ENCODE measurements around the gene COL4A1.

Gene COL4A1

DNA sequence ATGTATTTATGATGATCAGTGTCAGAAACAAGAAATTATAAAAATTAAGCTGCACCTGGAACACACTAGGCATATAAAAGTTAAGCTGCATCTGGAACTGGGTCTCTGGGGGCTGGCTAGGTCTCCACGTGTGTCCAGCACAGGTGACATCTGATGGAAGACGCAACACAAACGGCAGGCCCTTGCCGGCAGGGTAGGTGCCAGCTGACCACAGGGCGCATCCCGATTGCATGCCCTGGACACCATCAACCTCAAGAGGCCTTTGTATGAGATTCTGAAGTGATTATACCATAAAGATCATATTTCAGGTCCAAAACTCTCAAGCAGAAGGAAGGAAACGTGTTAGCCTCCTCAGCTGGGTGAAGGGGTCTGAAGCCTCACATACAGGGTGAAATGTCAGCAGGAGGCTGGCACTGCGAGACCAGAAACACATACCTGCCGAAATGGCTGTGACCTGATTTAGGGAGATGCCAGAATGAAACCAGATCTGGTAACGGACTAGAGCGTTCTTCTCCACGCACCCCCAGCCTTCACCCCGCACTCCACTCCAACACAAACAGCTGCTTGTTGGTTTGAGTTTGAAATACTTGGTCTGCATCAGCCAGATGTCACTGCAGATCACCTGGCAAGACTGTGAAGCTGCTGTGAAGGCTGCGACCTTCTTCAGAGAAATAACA lies 37.3 kb downstream of the COL4A1 start:
- DNase-seq, result no peak

DNA sequence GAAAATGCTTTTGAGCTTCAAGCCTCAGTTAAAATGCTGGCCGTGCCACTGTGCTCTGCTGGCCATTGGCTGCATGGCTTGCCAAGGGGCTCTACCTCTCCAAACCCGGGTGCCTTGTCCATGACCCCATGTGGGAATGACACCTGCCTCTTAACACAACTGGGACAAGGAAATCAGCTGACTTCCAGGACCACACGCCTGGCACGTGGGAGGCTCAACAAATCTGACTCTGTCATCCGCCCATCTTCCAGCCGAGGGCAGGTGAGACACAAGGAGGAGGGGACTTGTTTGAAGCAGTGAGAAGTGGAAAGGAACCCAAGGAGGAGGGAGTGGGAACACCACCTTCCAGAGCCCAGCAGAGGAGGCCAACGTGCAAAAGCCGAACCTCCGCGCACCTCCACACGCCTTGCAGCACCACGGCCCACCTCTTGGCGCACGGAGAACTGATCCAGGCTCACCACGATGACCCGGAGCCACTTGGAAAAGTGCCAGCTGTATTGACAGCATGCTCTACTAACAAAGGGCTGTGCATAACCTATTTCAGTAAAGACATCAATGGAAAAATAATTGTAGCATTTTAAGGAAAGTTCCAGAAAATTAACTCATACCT lies 38.3 kb downstream of the COL4A1 start:
- no peak for DNase-seq

DNA sequence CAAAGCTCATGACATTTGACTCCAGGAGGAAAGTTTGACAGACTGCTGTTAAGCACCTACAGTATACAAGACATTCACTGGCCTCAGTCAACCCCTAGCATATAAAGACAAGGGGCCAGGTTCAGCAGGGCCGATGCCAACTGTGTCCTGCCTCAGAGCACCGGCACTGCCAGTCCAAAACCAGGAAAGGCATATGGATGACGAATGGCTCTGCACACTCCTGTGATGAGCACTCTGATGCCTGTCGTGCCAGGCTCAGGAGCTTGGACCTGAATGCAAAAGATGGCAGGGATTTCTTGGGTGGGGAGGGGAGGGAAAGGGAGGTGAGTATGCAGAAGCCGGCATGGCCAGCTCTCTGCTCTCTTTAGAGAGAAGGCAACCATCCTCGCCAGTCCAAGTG lies 38.9 kb downstream of the COL4A1 start:
- DNase-seq, result no peak

DNA sequence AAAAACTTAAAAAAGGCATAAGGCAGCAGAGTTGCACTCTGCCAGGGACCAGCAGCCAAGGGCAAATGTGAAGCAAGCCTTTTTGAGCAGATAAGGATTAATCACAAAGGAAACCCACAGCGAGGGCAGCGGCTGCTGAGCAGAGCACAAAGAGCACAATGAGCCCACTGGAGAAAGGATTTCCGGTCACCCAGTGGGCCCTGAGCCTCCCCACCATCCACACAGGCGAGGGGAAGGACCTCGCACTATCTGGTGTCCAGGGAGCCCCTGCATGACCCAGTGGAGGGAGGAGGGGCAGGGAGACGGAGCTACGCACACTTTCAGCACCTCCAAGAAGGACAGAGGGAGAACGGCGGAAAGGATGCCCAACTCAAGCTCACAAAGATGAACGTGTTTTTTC lies 40.0 kb downstream of the COL4A1 start:
- DNase-seq, result no peak

DNA sequence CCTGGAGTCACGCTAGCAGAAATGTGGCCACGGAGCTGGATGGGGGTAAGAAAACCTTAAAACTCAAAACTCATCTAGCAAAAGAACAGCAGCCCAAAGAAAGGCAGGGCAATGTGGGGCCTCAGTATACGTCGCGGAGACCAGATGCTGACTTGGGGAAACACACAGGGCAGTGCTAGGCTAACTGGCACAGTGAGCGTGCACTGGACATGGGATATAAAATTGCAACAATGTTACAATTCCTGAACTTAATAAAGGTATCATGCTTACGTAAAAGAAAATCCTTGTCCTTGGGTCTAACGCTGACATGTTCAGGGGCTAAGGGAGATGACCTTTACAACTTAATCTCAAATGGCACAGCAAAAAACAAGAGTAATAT lies 40.5 kb downstream of the COL4A1 start:
- no peak for DNase-seq

DNA sequence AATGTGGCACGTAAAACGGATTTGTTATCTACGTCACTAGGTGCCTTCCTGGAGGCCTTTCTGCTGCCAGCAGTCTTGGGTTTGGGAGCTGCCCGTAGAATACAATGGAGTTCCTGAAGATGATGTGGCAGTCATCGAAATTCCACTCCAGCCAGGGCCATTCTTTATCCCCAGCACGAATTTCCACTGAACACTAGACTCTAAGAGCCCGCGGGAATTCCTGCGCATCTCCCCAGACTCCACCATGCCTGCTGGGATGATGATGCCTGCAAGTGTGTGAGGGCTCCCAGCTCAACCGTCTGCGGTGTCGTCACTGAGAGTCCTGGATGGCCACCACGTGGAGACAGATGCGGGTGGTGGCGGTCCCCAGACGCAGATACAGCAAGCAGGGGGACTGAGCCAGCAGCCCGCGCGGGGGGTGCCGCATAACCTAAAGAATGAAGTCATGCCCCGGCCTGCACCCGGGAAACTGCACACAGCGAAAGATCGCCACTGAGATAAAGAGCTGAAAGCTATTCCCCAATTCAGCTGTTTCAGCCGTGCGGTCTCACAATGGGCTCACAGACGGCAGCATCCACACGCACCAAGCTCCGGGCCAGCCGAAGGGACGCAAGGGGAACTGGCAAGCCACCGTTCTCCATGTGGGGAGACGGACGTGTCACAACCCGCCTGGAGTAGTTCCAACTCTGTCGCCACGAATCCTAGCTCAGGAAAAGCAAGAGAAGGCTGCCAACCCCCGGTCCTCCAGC lies 41.1 kb downstream of the COL4A1 start:
- DNase-seq, result no peak

DNA sequence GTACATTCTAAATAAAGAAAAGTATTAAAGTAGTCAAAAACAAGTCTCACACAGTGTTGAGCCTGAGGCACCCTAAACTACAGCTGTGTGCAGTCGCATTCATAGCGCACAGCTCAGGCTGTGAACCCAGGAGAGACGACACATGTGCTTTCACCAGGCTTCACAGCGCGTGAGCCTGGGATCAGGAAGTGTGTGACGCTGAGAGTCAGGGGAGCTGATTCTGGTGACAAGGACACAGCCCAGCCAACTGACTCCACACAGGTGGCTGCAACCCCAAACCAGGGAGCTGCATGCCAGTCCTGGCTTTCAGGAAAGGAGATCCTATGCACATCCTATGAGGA lies 41.6 kb downstream of the COL4A1 start:
- no peak for DNase-seq

DNA sequence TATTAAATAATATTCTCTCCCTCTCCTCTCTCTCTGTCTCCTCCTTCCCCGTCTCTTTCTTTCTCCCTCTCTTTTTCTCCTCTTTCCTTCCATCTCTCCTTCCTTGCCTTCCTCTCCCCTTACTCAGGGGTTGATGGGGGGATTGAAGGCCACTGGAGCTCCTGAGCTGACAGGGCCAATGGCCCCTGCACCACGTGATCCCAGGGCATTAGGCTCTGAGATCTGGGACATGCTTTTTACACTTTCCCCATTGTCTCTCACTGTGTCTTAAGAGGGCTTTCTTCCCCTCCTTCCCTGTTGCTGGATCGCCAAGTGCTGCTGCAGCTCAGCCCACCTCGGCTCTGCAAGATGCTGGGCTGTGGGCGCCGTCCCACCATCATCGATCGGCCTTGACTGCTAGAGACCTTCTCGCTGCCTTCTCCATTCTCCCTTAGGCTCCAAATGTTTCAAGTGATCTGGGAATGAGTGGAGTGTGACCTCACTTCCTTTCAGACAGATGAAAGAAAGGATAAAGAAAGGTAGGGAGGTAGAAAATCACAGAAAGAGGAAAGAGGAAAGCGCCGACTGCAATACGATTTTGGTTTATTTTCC lies 42.2 kb downstream of the COL4A1 start:
- no peak for DNase-seq

DNA sequence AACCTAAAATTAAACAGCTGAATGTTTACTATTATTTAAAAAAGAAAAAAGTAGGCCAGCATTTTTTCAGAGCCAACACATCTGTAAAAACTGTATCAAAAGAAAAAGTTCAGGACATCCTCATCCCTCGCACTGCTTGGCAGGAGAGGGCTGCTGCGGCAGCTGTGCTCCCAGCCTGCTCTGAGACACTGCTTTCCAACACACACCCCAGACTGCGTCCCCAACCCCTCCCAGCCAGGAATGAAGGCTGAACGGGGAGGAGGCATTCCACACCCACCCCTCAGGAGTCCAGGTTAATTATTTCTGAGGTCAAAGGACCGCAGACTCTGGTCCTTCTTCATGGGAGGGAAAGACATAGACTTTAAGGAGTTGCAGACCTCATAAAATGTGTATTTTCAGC lies 43.1 kb downstream of the COL4A1 start:
- no peak for DNase-seq

DNA sequence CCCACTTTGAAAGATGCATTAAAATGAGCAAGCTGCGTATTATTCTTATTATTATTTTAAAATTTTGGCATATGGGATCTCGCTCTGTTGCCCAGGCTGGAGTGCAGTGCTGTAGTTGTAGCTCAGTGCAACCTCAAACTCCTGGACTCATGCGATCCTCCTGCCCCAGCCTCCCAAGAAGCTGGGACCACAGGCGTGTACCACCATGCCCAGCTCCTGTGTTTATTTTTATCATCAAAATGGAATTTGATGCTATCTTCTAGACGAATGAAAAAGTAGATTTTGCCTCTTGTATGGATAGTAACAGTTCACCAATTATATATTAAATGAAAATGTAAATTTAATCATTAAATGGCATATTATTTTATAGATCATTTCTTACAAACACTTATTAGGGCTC lies 43.6 kb downstream of the COL4A1 start:
- no peak for DNase-seq

DNA sequence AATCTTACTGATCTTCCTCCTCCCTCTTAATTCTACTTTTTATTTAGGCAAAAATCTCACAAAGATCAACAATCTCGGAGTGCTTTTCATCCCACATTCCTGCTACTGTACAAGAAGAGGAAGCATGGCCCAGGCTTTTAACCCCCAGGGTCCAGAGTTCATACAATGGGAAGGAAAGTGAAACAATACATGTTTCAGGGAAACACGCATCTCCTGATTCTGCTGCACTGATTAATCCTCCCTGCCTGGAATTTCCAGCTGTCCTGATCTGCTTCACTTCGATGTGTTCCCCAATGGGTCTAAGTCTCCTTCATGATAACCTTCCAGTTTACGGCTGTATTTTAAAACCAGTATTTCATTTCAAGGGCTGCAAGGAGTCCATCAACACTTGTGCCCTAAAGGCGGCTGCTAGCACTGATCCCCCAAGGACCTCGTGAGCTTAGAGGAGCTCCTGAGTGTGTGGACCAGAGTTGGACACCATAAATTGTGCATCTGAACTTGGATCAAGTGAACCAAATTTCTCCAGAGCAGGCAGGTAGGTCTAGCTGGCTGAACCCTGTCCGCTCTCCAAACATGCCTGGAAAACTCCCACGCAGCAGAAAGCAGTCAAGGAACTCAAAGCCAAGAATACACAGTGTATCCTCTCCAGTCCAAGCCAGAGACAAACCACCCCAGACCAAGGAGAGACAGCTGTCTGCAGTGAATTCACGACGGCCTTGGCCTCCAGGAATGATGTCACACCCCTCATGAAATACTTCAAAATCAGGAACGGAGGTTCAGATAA lies 44.3 kb downstream of the COL4A1 start:
- DNase-seq, result no peak

DNA sequence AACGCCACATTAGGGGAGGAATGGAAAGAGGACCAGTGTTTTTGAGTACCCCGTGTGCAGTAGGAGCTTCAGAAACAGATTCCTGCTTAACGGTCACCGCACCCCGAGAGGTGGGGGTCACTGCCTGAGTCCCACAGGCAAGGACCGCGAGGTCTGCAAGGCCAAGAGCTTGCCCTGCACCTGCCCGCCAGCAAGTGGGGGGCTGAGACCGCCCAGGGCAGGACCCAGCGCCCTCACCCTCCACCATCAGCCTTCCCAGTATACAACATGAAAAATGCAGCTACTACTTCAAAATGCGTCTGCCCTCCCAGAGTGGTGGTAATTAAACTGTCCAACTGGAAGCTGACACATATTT lies 44.9 kb downstream of the COL4A1 start:
- DNase-seq, result no peak

DNA sequence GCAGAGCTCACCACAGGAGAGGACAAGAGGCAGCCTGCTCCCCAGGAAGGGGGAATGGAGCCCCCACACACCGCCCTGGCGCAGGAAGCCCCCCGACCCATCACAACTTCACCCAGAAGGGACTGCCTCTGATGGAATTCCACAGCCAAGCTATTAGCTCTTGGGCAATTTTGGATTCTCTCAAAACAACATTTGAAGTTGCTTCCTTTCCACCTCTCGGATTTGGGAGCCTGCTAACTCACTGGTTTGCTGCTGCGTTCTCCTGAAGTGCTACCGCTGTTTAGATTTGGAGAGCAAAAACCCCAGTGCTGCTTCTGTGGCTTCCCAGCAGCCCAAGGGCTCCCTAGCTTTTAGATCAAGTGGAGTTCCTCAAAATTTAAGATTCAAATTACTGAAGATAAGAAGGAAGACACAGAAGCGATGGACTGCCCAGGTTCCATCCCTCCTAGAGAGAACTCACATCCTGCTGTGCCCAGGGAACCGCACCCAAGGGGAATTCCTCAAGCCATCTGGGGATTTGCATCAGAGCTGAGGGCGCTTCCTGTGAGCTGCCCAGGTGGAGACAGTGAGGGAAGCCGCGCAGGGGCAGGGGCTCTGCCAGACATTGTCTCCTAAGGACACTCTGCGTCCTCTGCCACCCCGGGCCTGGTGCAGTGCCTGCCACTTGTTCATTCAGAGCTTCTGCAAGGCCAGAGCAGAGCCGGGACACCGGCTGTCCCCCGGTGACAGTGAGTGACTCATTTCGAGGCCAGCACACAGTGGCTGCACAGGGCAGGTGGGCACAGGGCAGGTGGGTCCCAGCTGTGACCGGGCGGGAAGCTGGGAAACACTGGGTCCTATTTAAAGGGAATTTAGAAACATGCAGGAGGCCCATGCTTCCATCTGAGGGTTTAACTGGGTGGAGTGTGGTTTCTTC lies 45.5 kb downstream of the COL4A1 start:
- DNase-seq, result no peak

DNA sequence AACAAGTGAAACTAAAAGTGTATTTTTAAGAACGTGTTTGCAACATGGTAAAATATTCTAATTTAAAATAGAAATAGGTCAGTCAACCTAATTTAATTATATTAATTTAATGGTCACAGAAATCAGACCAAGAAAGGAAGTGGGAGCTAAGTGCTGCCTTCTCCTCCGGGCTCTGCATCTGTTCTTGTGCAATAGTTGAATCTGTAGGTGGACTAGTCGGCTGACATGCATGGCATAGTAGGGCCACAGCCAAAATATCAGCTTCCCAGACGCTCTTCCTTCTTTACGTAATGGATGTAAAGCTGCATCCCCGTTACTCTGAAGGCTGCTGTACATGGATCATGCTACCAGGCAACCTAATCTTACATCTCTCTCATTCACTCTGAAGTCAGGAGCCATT lies 47.3 kb downstream of the COL4A1 start:
- DNase-seq, result no peak

DNA sequence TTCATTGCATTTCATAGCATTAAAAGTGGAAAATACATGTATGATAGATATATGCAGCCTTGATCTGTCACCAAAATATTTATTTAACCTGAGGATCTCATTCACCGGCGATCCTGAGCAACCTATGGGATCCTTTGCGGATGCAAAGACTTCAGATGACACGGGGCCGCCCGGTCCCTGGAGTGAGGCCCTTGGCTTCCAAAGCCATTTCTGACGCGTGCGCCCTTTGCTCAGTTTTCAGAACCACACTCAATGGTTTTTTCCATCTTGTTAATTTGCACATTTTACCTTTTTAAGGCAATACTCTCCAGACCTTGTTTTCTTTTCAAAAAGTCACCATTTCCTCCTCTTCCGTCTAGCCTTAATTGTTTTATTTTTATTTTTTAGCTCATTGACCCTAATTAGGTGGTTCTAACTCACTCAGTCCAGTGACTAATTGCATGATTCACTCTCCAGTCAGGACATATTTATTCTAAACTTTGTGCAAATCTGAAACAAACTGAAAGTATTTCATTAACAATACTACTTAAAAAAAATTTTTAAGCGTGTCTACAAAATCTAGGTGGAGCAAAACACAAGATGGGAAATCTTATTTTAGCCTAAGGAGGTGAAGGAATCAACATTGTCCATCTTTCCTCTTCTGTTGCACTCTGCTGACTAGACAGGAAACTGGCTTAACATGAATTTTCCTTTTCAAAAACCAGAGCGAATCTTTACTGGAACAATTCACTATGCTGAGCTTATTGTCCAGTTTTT lies 47.9 kb downstream of the COL4A1 start:
- no peak for DNase-seq

DNA sequence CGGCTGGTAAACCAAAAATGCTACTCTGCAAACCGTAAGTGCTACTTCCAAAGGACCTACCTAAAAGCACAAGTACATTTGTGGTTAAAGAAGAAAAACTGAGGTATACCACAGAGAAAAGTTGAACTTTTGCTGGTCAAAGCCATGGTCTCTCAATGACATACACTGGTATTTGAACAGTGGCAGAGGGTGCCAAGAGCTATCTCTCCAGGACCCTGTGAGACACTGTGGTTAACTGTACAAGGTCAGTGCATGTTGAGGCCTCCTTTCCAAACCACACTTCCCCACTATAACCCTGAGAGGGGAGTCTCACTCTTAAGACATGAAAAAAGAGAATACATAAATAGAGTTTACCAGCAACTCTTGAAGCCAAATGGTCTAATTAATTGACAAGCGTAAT lies 49.5 kb downstream of the COL4A1 start:
- DNase-seq, result no peak

DNA sequence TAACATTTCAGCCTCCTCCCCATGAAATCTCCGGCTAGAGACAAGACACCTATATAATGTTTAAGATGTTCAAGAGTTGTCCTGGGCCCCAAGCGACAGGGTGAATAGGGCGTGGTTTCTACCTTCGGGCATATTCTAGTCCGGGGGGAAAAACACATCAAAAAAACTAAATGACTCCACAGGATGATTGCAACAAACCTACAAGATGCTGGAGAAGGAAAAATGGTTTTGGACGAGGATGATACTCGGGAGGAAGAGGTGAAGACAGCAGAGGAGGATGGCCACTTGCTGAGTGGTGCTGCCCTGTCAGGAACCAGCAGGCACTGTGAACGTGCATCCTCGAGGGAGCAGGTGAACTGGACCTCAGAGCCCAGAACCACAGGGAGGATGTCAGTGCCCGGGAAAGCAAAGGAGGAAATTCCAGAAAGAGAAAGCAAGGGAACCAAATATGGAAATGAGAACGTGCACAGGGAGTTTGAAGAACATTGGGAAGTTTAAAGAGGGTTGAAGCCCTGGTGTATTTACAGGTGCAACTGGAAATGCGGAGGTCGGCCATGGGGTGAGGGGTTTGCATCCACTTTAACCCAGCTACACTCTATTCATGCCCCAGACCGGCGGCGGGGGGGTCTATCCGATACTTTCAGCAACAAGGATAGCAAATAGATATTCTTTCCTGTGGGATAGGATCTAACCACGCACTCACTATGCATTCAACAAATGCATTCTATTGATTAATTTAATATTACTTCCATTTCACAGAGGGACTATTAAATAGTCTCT lies 50.6 kb downstream of the COL4A1 start:
- DNase-seq, result no peak

DNA sequence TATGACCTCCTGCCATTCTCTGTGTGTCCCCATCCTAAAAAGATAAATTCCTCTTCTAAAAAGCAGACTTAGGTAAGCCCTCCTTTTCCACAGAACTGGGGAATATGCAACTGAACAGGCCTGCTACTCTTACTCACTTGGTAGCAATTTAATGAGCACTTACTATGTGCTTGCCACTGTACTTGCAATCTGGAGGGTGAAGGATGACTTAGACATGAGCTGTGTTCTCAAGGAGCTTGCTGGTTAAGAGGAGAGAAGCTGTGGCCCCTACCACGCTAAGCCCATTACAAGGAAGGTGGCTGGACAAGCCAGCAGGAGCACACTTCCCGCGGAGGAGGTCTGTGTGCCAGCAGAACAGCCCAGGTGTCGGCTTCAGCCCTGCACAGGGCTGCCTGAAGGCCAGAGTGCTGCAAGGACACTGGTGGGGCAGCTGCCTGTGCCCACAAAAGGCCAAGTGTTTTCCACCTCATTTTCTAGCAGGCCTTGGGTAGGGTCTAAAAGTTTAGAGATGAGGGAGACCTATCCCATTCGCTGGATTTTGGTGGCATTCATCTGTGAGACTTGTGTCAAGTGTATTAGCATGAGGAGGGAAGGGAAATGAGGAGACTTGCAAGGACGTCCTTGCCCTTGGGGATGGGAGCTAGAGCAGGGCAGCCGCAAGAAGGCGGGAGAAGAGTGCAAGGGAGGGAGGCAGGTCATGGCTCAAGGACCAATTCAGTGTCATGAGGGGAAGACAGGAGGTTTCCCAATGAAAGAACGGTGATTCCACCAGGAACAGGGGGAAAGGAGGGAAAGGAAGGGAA lies 52.0 kb downstream of the COL4A1 start:
- no peak for DNase-seq

DNA sequence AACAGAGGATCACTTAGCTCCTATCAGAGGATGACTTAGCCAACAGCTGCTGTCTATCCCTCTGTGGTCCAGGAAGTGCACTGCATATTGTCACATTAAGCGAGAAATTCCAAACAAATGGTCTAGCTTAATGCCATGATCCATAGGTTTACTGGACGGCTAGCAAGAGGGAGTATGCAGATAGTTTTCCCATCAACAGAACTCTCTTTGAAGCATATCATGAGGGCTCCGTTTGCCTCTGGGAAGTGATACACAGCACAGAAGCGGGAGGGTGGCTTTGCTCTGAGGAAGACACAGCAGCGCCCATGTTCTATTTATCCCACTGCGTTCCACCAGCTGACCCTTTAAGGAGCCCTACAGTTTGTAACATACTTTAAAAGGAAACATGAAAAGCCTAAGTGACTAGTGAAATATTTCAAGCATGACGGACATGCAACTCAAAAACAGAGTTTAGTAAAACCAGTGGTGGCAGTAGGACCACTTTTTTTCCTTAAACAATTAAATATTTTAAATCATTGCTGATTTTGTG lies 52.7 kb downstream of the COL4A1 start:
- no peak for DNase-seq

All from NCI-H510A (cell line).